GM21576 (cell line): Measurements from ENCODE around the gene CTNND2.
A peak's percentile ranks its signal among the peaks of the same experiment; 100 is the strongest.
"Not testable (repeated sequence)": the region's sequence is repeated elsewhere in the genome, so short reads cannot be mapped to it uniquely, and the experiment has no call there.

Experiments
- ATAC-seq: cut with Tn5 transposase; IDR thresholded peaks from one replicate; pipeline ENCODE4 v1.9.1; 2021; ENCODE audit warnings: mild to moderate bottlenecking, moderate library complexity; ENCODE audit not compliant: unreplicated experiment

Gene CTNND2

DNA sequence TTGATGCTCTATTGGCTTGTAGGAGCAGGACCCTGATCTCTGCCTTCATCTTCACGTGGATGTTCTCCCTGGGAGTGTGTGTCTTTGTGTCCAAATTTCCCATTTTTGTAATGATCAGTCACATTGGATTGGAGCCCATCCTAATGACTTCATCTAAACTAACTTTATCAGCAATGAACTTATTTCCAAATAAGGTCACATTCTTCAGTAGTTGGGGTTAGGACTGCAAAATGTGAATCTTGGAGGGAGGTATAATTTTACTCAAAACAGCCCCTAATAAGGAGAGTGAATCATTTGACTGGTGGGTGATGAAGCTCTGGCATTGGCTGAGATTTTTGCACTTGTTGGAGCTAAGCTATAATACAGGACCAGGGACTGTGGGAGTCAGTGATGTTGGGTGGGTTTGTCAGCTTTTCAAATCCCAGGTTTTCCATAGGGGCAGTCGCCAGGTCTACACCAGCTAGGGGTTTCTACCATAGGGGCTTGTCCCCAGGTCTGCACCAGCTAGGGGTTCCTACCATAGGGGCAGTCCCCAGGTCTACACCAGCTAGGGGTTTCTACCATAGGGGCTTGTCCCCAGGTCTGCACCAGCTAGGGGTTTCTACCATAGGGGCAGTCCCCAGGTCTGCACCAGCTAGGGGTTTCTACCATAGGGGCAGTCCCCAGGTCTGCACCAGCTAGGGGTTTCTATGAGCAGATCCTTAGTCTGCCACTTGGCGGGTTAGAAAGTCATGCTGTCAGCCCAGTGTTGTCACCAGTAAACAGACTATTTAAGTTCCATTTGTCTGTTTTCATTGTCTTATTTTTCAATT, 760.6 kb downstream of the CTNND2 start:
- peak; percentile 66 for ATAC-seq

DNA sequence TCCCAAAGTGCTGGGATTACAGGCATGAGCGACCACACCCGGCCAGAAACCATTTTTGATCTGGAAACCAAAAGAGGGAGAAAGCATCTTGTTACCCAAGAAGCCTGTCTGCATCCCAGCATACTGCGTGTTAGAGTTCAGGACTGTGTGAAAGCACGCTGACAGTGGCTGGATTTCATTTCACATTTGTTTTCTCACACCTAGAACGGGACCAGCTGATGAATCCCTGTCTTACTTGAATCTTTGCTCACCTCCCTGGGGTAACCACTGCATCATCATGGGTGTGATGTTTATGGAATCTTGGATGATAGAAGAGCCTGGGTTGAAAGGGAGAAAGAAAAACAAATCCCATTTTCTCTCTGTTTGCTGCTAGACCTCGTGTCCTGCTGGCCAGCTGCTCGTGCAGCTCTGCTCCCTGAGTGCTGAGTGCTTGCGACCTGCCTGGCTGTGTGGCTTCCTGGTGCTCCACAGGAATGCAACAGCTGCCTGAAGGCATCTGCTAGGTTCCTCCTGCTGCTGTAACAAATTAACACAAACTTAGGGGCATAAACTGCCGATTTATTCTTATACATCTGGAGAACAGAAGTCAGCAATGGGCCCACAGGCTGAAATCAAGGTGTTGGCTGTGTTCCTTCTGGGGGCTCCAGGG, 764.9 kb downstream of the CTNND2 start:
- no peak for ATAC-seq

DNA sequence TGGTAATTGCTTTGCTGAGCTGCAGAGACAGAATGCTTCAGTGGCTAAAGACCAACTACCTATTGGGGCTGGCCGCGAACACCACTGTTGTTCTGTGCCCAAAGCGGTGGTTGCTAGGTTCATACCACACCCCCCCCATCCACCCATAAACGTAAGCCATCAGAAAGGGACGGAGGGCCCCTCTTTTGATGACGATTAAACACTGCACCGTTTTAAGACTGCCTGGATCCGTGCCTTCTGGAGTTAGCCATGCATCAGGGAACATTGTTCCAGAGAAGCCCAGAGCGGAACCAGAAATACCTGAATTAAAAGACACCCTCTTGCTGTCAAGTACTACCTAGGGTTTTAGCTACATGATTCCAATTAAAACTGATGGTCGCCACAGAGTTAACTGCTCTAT, 774.1 kb downstream of the CTNND2 start:
- ATAC-seq, result no peak

DNA sequence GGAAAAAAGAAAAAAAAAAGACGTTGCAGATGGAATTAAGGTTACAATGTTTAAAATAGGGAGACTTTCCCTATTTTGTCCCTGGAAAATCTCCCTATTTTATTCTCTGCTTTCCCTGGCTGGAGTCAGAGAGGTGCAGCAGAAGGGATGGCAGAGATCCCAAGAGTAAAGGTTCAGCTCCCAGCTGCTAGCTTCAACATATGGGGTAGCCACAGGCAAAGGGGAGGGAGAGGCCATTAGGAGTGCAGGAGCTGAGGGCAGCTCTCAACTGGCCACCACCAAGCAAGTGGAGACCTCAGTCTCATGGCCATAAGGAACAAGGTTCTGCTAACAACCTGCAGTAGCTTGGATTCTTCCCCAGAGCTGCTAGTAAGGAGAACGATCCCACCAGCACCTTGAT, 776.2 kb downstream of the CTNND2 start:
- ATAC-seq, result no peak

DNA sequence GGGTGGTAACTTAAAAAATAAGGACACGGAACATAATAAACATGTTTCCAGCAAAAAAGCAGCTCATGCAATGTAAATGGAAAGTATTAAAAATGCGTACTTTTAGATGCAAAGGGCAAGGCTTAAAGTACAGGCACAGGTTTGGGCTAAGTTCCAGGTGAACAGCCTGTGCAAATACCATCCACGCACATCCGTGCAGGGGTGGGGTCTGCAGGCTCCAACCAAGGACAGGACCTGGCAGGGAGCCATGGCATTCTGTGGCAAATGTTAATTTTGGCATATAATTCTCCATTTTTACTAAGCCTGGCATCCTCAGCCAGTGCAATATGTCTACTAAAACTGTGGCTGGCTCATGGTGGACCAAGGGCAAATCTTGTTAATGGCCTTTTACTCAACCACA, 777.4 kb downstream of the CTNND2 start:
- no peak for ATAC-seq

DNA sequence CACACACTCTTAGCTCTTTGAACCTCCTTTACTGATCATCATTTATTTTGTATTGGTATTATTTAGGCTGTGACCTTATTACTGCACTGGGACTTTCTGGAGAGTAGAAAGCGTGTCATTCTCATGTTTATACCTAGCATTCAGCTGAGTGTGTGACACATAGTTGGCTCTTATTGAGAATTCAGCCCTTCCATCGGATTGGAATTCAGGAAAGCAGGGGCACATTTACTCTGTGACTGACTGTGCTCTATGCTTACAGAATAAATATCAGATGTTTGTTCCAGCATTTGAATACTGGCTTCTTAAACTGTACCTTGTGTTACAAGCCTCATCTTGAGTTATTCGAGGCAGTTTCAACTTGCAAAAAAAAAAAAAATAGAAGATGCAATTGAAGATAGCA, 782.4 kb downstream of the CTNND2 start:
- ATAC-seq, result no peak

DNA sequence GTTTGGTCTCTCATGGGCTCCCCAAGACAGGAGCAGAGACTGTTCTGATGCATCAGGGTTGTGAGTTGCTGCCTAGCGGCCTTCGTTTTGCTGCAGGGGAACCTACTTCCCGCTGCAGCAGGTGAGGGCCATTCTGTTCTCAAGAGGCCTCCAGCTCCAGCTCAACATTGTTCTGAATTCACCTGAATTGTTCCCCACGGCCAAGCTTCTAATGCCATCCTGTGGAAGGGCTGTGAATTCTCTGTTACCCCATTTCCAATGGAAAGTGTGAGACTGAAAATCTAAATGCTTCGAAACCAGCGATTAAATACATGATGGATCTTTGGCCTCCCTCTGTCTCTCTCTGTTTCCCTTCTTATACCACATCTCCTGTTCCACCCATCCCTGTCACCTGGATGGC, 794.1 kb downstream of the CTNND2 start:
- no peak for ATAC-seq

DNA sequence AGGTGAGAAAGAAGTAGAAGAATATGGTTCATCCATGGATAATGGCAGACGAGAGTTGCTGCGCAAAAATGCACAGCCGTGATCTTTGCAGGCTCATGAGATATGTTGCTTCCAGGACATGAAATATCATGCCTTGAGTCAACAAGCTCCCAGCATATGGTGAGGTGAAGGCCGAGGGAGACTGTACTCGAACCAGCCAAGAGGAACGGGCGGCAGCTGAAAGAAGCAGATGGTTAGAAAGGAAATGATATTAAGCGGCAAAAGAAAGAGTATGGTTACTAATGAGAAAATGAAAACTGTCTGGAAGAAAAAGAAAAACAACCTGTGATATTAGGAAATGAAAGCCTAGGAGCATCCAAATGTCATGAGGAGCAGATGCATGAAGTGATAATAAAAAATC, 798.5 kb downstream of the CTNND2 start:
- ATAC-seq, result no peak

DNA sequence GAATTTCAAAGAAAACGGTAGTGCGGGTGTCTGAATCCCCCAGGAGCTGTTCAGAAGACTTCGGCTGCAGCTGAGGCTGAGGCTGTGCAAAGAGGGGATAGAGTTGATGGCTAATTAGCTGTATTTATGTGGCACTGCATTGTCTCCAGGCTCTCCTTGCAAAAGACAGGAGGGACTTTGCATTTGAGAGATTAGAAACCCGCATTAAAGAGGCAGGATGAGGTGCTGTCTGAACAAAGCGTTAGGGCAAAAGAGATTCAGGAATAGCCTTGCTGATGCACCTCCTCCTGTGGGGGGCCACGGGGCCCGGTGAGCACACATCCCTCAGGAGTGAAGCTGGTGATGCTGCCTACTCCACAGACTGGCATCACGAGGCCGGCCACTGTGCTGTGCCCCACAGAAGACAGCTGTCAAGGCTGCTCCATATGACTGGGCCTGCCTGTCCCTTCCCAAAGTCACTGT, 799.6 kb downstream of the CTNND2 start:
- ATAC-seq, result no peak

DNA sequence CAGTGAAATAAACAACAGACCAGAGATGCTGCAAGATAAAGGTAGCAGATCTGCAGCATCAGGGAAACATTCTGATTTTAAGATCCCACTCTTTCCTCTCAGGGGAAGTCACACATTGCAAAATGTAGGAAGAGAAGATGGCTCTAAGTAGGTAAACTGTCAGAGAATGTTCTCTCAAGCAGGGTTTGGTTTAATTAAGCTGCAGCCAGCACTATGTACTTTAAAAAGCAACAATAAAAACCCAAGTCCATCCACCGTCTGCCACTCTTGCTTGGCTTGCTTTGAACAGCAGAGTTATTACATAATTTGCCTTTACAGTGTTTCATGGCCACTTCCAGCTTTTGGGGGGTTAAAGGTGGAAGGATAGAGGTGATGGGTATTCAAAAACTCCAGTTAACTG, 800.0 kb downstream of the CTNND2 start:
- no peak for ATAC-seq

DNA sequence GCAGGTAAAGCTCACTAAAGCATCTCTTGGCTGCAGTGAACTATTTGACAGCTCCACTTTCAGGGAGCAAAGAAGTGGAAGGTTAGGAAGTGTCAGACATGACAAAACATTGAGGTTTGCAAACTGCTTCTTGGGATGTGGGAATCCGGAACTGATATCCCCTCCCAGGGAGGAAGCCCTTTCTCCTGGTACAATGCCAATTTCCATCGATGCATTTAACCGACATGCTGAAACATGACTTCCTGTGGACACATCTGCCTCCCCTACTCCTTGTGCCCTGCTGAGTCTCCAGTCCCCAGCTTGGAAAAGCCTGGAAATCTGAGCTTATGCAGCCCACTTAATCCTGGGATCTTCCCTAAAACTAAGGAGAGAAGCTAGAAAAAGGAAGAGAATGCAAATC, 820.1 kb downstream of the CTNND2 start:
- ATAC-seq, result no peak

DNA sequence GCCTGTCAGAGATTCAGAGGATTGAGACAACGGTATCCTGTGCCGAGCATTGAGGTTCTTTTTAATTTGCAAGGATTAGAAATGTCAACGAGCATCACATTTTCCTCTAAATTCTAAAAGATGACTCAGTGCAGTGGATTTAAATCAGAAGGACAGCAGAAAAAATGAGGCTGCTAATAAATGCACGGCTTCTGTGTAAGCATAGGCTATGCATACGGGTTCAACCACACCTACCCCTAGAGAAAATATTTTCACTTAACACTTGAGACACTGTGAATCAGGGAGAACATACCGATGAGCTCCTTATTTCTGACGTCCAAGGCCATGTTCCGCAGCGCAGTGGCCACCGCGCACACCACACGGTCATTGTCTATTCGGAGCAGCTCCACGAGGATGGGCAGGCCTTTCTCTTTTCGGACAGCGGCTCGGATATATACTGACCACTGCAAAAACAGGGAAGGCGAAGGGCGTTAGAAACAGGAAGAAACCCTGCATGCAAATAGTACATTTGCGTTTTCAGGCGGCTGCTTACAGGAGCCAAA, 821.8 kb downstream of the CTNND2 start:
- no peak for ATAC-seq

DNA sequence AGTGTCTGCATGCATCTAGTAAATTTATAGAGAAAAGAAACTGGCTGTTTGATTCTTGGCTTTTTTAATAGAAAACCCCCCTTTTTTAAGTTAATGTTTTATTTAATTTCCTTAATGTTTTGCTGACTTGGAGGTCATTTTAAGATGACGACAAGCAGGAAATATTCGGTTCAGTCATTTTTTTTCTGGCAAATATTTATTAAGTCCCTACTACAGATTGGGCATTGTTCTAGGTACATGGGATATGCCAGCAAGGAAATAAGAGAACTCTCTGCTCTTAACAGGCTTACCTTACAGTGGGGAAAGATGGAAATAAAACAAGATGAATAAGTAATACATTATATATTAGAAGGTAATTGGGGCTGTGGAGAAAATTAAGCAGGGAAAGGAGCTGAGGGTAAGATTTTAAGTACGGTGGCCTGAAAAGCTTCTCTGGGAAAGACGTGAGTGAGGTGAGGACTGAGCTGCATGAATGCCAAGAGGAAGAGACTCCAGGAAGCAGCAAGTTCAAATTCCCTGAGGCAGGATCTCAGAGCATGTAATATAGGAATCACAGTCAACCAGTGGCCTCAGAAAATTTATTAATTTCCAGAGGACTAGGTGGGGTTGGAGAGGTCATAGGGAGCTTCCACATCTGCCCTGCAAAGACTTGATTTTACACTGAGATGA, 827.2 kb downstream of the CTNND2 start:
- no peak for ATAC-seq

DNA sequence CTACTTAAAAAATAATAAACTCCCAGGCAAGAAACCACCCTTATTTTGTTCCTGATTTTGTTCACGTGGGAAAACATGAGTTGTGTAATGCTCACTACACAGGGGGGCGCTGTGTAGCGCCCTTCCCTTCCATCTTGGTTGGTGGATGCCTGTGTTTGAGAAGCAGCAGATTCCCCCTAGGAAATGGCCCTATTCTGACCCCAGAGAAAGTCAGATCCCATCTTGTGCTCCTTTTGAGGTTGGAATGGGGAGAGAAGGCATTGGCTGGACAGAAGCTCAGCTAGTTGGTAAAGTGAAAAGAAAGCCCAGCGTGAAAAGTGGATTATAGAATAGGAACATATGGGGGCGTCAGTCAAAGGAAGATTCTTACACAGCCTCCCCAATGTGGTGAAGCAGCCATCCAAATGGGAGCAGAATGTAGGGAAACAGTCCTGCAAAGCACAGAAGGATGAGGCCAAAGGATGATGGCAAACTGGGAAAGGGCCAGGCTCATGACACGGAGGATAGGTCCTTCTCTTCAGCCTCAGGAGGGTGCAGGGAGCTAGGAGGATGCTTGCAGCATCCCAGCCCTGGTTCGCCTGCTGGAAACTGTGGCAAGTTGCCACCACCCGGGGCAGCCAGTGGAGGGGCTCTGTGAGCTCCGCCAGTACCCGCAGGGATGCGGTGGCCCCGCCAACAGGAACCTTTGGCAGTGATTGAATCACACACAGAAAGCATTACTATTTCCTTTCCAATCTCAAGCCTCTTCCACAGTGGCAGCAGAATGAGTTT, 829.0 kb downstream of the CTNND2 start:
- no peak for ATAC-seq

DNA sequence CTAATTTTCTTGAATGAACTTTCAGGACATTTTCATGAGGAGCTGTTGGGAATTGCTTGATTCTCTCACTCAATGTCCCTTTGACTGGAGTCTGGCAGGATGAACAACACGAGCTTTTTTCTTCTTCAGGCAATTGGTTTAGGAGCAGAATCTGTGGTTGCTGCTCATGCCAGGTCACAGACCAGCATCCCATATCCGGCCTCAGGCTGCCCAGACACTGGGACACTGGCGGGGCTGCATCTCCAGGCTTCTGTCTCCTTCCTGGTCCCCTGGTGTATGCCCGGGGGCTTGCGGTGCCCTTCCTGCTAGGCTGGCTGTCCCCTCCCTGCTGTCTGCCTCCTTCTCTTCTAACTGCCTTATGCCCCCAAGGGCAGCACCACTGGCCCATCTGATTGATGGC, 831.7 kb downstream of the CTNND2 start:
- ATAC-seq, result no peak

DNA sequence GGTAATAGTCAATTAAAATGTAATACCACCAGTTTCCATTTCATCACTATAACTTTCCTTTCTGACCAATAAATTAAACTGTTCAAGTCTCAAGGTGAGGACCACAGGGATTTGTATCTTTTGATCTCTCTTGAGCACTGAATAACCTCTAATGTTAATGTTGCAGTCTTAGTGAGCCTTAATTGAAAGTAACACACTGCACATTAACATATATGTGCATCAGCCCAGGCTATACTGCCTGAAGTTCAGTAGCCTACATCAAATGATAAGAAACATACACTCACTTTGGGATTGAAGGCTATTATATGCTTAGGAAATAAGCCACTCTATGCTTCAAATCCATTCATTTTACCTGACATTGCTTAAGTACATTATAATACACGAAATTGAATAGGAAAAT, 832.2 kb downstream of the CTNND2 start:
- ATAC-seq, result no peak

DNA sequence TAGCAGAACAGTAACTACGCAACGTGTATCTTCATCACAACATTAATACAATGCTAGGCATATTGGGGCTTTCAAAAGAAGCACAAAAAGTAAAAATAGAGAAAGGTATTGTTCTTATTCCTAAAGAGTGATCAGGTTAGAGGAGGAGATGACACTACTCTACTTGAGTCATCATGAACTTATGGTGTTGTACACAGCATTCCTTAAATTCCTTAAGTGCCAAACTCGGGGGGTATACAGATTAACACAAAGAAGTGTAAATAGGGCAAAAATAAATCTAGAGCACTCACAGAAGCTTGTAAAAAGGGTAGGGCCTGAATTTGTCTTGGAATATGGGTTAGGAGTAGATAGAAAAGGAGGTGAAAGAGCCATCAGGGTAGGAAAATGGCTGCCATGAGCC, 835.2 kb downstream of the CTNND2 start:
- no peak for ATAC-seq

DNA sequence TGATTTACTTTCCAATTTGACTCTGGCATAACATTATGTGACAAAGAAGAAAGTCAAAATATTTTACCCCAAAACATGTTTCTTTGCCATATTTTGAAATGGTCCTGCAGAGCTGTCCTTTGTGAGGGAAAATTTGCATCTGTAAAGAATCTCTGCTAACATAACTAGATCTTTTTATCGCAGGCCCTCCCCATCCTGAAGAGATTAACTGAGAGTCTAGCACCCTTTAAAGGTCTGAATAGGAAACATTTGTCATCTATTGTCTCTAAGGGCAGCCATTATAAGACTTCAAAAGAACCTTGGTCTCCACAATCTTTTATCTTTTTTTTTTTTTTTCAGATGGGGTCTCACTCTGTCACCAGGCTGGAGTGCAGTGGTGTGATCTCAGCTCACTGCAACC, 838.5 kb downstream of the CTNND2 start:
- not testable (repeated sequence) for ATAC-seq

DNA sequence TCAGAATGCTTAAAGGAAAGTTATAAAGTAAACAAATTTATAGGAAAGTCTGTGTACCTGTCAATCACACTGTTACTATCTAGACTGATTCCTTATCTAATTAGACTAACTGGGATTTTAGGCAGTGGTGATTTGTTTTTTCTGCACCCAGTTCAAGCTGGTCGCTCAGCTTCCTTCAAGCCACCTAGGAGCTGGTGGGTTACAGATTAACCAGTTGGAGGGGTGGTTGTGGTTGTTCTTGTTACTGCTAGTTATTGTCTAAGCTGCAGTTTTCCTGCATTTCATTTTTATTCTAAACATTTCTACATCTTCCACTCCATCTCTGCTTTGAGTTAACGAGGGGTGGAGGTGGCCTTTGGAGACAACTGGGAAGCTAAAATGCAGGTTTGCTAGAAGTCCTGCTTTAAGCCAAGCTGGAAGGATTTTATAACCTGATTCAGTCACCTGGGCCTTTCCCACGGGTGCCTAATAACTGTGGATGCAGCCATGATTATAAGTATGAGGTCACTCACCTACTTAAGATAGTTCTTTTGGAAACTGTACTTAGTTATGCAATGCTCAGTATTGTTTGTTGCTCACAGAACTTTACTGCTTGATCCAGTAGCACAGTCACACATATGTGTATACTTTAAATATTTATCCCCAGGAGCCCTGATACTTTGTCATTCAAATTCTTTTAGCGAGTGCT, 839.3 kb downstream of the CTNND2 start:
- ATAC-seq, result no peak

DNA sequence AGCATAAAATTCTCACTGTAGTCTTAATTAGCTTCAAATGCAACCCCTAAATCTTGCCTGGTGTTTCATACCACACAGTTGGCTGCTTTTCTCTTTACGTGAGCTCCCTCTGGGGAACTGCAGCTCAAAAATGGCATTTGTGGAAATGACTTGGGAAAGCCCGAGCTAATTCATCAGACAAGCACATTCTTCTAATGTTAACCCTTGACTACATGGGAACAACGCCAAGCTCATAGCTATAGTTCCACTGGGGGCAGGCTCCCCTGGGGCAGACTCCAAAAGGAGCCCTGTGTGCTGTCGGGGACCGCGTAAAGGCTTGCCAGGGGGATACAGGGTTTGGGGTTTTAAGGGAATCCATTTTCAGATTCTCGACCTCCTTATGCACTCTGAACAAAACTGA, 841.8 kb downstream of the CTNND2 start:
- ATAC-seq, result no peak
